GM12874 (cell line): Measurements from ENCODE around the gene PODXL.

Experiments
- CTCF ChIP-seq: IDR thresholded peaks from 2 replicates; pipeline ENCODE4 v1.5.1; 2011; ENCODE audit warnings: low read depth, mild to moderate bottlenecking, control low read depth, low read length, moderate library complexity; ENCODE audit not compliant: insufficient read depth

PODXL gene

GRCh38 chr7:131556053-131556908 lies at the start of gene PODXL:
PODXL (minus strand) TSS chr7:131556628; CDS start chr7:131556359, 269 bp downstream.
- TF ChIP-seq CTCF = no peak

- no peak for TF ChIP-seq CTCF
Measured at GRCh38 chr7:131605280-131605878, 49.0 kb upstream of the PODXL start.

DNA sequence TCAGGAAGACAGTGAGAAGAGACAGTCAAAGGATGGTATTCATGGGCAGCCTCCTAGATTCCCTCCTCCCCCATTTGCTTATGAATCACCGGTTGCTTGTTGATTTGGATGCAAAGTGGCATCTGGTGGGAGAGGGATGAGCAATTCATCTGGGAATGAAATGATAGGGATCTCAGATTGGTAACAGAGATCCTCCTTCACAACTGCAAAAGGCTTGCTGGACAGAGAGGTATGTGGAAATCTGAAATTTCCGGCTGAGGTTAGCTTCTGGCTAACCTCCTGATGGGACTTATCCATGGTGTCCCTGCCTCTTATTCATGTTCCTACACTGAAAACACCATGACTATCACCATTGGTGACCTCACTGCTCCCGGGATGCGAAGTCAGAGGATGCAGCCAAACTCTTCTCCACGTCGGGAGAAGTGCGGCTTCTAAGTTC lies 48.4 kb upstream of the PODXL start:
- no peak for TF ChIP-seq CTCF

DNA sequence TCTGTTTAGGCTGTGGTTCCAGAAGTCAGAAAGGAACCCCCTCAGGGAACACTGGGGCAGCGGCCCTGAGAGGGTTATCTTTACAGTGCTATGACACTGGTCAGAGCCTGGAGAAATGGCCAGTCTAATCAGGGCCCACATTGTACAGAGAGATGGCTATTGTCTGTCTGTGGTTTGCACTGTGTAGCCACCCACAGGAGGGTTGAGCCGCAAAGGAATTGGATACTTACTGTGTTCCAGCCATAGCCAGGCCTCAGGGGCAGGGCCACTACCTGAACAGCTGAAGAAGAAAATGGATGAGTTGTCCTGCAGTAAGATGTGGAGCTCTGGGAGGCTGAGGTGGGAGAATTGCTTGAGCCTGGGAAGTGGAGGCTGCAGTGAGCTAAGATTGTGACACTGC lies 47.5 kb upstream of the PODXL start:
- no peak for TF ChIP-seq CTCF

- no peak for TF ChIP-seq CTCF
Measured at GRCh38 chr7:131602994-131603372, 46.6 kb upstream of the PODXL start.

GRCh38 chr7:131602304-131602993 lies 46.0 kb upstream of the PODXL start:
- no peak for TF ChIP-seq CTCF
